IMR-90 (cell line): ENCODE measurements around the gene CD44. TPM values are rescaled to one million over a fixed set of nuclear protein-coding genes. Genes with fewer than 3 reads are reported as not detected.
A peak's percentile ranks its signal among the peaks of the same experiment; 100 is the strongest.

ENCODE experiments used
- ATAC-seq: fragments of 200-7000 bp; cut with Tn5 transposase; 2 replicates; pipeline ENCODE4 v1.9.1; 2020; ENCODE audit warnings: low read depth, mild to moderate bottlenecking, moderate library complexity
- BruUV-seq: library from RNA; stranded (reverse); fragments of 400-500 nt; replicated peaks from 2 replicates; lab custom pipeline; 2021; lab: Mats Ljungman, UMichigan
- CTCF ChIA-PET: fragments of 300-600 bp; formaldehyde crosslinking; extraction: SDS; loops from one replicate; lab custom pipeline; 2021; ENCODE audit warnings: antibody characterized with exemption; lab: Yijun Ruan, JAX
- POLR2A ChIA-PET: fragments of 300-600 bp; sonication (Branson Sonifier 250); formaldehyde crosslinking; loops from one replicate; lab custom pipeline; 2022; ENCODE audit warnings: antibody characterized with exemption; ENCODE audit not compliant: unreplicated experiment; lab: Charles Lee
- DNase-seq: peaks from one replicate; pipeline ENCODE4 v3.0.0; 2013
- H2AFZ ChIP-seq: replicated peaks from 2 replicates; pipeline ENCODE3; 2013; ENCODE audit warnings: low read length, mild to moderate bottlenecking; ENCODE audit not compliant: poor library complexity
- H2AK5ac ChIP-seq: 2 replicates; pipeline ENCODE4 v1.6.1; 2013; ENCODE audit warnings: low read depth, low read length, inconsistent platforms
- H2AK9ac ChIP-seq: replicated peaks from 2 replicates; pipeline ENCODE3; 2013; ENCODE audit warnings: mild to moderate bottlenecking, low read depth, low read length, moderate library complexity; ENCODE audit not compliant: poor library complexity
- H2BK120ac ChIP-seq: 2 replicates; pipeline ENCODE4 v1.6.1; 2013; ENCODE audit warnings: low read depth, low read length, inconsistent platforms
- H2BK15ac ChIP-seq: 3 replicates; pipeline ENCODE4 v1.6.1; 2013; ENCODE audit warnings: low read depth, low read length, inconsistent platforms
- H2BK20ac ChIP-seq: 2 replicates; pipeline ENCODE4 v1.6.1; 2013; ENCODE audit warnings: low read depth, mild to moderate bottlenecking, inconsistent platforms, low read length, moderate library complexity
- H2BK5ac ChIP-seq: 2 replicates; pipeline ENCODE4 v1.6.1; 2013; ENCODE audit warnings: mild to moderate bottlenecking, low read depth, low read length, inconsistent platforms; ENCODE audit not compliant: poor library complexity, severe bottlenecking
- H3K14ac ChIP-seq: replicated peaks from 2 replicates; pipeline ENCODE4 v1.6.1; 2013; ENCODE audit warnings: low read depth, low read length, inconsistent platforms
- H3K18ac ChIP-seq: 2 replicates; pipeline ENCODE4 v1.6.1; 2013; ENCODE audit warnings: low read depth, low read length, control low read depth
- H3K23ac ChIP-seq: 2 replicates; pipeline ENCODE4 v1.6.1; 2013; ENCODE audit warnings: low read depth, low read length, inconsistent platforms
- H3K27ac ChIP-seq: 2 replicates; pipeline ENCODE4 v1.5.1; 2013; ENCODE audit warnings: mild to moderate bottlenecking, control low read depth, low read length; ENCODE audit not compliant: insufficient read depth
- H3K27me3 ChIP-seq: 2 replicates; pipeline ENCODE4 v1.6.1; 2013; ENCODE audit warnings: low read length; ENCODE audit not compliant: control insufficient read depth, insufficient read depth
- H3K36me3 ChIP-seq: 2 replicates; pipeline ENCODE4 v1.6.1; 2013; ENCODE audit warnings: low read length, mixed read lengths; ENCODE audit not compliant: control insufficient read depth, insufficient read depth
- H3K4ac ChIP-seq: 2 replicates; pipeline ENCODE4 v1.6.1; 2013; ENCODE audit warnings: low read depth, low read length, inconsistent platforms
- H3K4me1 ChIP-seq: 2 replicates; pipeline ENCODE4 v1.6.1; 2013; ENCODE audit warnings: low read length, mixed read lengths; ENCODE audit not compliant: control insufficient read depth, insufficient read depth
- H3K4me2 ChIP-seq: 2 replicates; pipeline ENCODE4 v1.6.1; 2013; ENCODE audit warnings: low read depth, mild to moderate bottlenecking, control low read depth, low read length, moderate library complexity
- H3K4me3 ChIP-seq: 2 replicates; pipeline ENCODE4 v1.5.1; 2013; ENCODE audit warnings: low read depth, mild to moderate bottlenecking, control low read depth, low read length, moderate library complexity; ENCODE audit not compliant: insufficient read depth
- H3K56ac ChIP-seq: 2 replicates; pipeline ENCODE4 v1.6.1; 2013; ENCODE audit warnings: low read length, inconsistent platforms; ENCODE audit not compliant: insufficient read depth; ENCODE audit errors: extremely low read depth
- H3K79me1 ChIP-seq, 2 experiments: 2 replicates each; pipeline ENCODE4 v1.6.1; 2013; ENCODE audit warnings: low read length in 2 of 2, inconsistent platforms in 1 of 2, low read depth in 1 of 2
- H3K9ac ChIP-seq: 2 replicates; pipeline ENCODE4 v1.6.1; 2013; ENCODE audit warnings: low read depth, low read length, control low read depth
- H3K9me1 ChIP-seq: 2 replicates; pipeline ENCODE4 v1.6.1; 2013; ENCODE audit warnings: low read length, inconsistent platforms; ENCODE audit not compliant: insufficient read depth
- H3K9me3 ChIP-seq: 2 replicates; pipeline ENCODE4 v1.6.1; 2013; ENCODE audit warnings: low read length; ENCODE audit not compliant: control insufficient read depth, insufficient read depth
- H4K20me1 ChIP-seq: 2 replicates; pipeline ENCODE4 v1.6.1; 2013; ENCODE audit warnings: low read length, inconsistent platforms; ENCODE audit not compliant: insufficient read depth
- H4K5ac ChIP-seq: 2 replicates; pipeline ENCODE4 v1.6.1; 2013; ENCODE audit warnings: mild to moderate bottlenecking, low read depth, low read length, control low read depth
- H4K8ac ChIP-seq, 2 experiments: 2 replicates each; pipeline ENCODE4 v1.6.1; 2013; ENCODE audit warnings: low read depth in 2 of 2, low read length in 2 of 2, control low read depth in 1 of 2, inconsistent platforms in 1 of 2
- H4K91ac ChIP-seq: 2 replicates; pipeline ENCODE4 v1.6.1; 2013; ENCODE audit warnings: low read depth, low read length, inconsistent platforms; ENCODE audit not compliant: insufficient read depth
- BHLHE40 ChIP-seq: fragments of 150-350 bp; IDR thresholded peaks from 2 replicates; pipeline ENCODE4 v1.6.1; 2016; ENCODE audit warnings: mild to moderate bottlenecking, low read depth, low read length
- CHD1 ChIP-seq: IDR thresholded peaks from 2 replicates; pipeline ENCODE4 v1.6.1; 2012; ENCODE audit warnings: low read depth, low read length, improper control_type of control experiment
- CTCF ChIP-seq: conservative IDR thresholded peaks from 2 replicates; pipeline ENCODE4 v1.5.1; 2012; ENCODE audit warnings: mild to moderate bottlenecking, low read depth, low read length, improper control_type of control experiment
- ELK1 ChIP-seq: fragments of 150-350 bp; IDR thresholded peaks from 2 replicates; pipeline ENCODE4 v1.6.1; 2016; ENCODE audit warnings: low read depth, mild to moderate bottlenecking, low read length, moderate library complexity, borderline replicate concordance
- FOS ChIP-seq: fragments of 150-350 bp; IDR thresholded peaks from 2 replicates; pipeline ENCODE4 v1.6.1; 2016; ENCODE audit warnings: low read depth, low read length
- MAZ ChIP-seq: IDR thresholded peaks from 2 replicates; pipeline ENCODE4 v1.6.1; 2012; ENCODE audit warnings: low read depth, mild to moderate bottlenecking, low read length, improper control_type of control experiment, moderate library complexity, borderline replicate concordance
- MXI1 ChIP-seq: IDR thresholded peaks from 2 replicates; pipeline ENCODE4 v1.6.1; 2012; ENCODE audit warnings: low read depth, mild to moderate bottlenecking, low read length, moderate library complexity, borderline replicate concordance
- NFE2L2 ChIP-seq: fragments of 150-350 bp; IDR thresholded peaks from 2 replicates; pipeline ENCODE4 v1.6.1; 2016; ENCODE audit warnings: low read depth, mild to moderate bottlenecking, low read length
- POLR2A ChIP-seq: IDR thresholded peaks from 2 replicates; pipeline ENCODE4 v1.6.1; 2012; ENCODE audit warnings: mild to moderate bottlenecking, low read depth, low read length
- RAD21 ChIP-seq: IDR thresholded peaks from 2 replicates; pipeline ENCODE4 v1.6.1; 2012; ENCODE audit warnings: low read length, improper control_type of control experiment
- RFX5 ChIP-seq: IDR thresholded peaks from 2 replicates; pipeline ENCODE4 v1.8.0; 2012; ENCODE audit warnings: low read depth, mild to moderate bottlenecking, low read length, moderate library complexity
- SMC3 ChIP-seq: fragments of 150-350 bp; IDR thresholded peaks from 2 replicates; pipeline ENCODE4 v1.6.1; 2016; ENCODE audit warnings: low read depth, mild to moderate bottlenecking, antibody characterized with exemption, low read length, moderate library complexity
- USF2 ChIP-seq: fragments of 150-350 bp; IDR thresholded peaks from 2 replicates; pipeline ENCODE4 v1.6.1; 2017; ENCODE audit warnings: mild to moderate bottlenecking, antibody characterized with exemption, low read length, low read depth
- dilution Hi-C: fragments of 300-500 bp; cut with HindIII; formaldehyde crosslinking; loops from one replicate; pipeline ENCODE4 v1.14.3; 2018; ENCODE audit warnings: low sequenced_read_pairs; ENCODE audit not compliant: unreplicated experiment
- in situ Hi-C: fragments of 300-500 bp; cut with MboI; formaldehyde crosslinking; loops from 3 replicates; pipeline ENCODE4 v1.14.3; 2019; ENCODE audit warnings: low sequenced_read_pairs, inconsistent platforms, mixed read lengths
- intact Hi-C: fragments of 100-400 bp; cut with micrococcal nuclease; formaldehyde crosslinking; loops from 2 replicates; pipeline ENCODE4 v1.10.0; 2022
- polyA plus RNA-seq, 3 experiments: library from polyadenylated mRNA; depleted of rRNA; stranded (reverse); fragments of >200 nt; gene quantifications; 2 replicates each; pipeline ENCODE4 v1.2.3, GENCODE V29; 2012; ENCODE audit warnings: low replicate concordance in 1 of 3
- total RNA-seq: library from RNA; depleted of rRNA; stranded (reverse); fragments of >200 nt; gene quantifications from 2 replicates; pipeline ENCODE4 v1.2.3, GENCODE V29; 2012

CD44 gene
- total and polyA plus RNA-seq, 2 of the 4 experiments (the other 2 are of a cell fraction): 357 to 947 TPM

- Histone ChIP-seq H2BK5ac (no peak overlapping the region), H3K27ac (no peak overlapping the region), H2AK5ac (no peak overlapping the region), H3K14ac (no peak overlapping the region), H4K8ac (no peak overlapping the region), H3K18ac (no peak overlapping the region), H3K4me2 (no peak overlapping the region), H3K27me3 (no peaks in the 10 kb centered on the region), H3K9me1 (peaks cover 6% of the 10 kb centered on the region), H3K56ac (no peak overlapping the region), H3K4me3 (no peak overlapping the region), H2AK9ac (no peak overlapping the region), H4K20me1 (no peaks in the 10 kb centered on the region), H4K91ac (no peak overlapping the region), H4K5ac (no peak overlapping the region), H2BK15ac (0 out of 3 replicates have a peak overlapping the region, but pooled peaks have one; percentile 17), H3K23ac (no peak overlapping the region), H3K79me1 (no peaks in the 10 kb centered on the region; a peak in 1 of 4 replicates), H3K9ac (no peak overlapping the region), H2BK20ac (no peak overlapping the region), H2BK120ac (no peak overlapping the region), H3K36me3 (no peaks in the 10 kb centered on the region; the same call in 1 of the 2 replicates), H3K4ac (no peak overlapping the region), H3K9me3 (no peaks in the 10 kb centered on the region), H2AFZ (no peak overlapping the region), H3K4me1 (peaks cover 7% of the 10 kb centered on the region)
- no peak for DNase-seq
- no TSS peak for BruUV-seq
- in situ Hi-C loops (no loop called here), dilution Hi-C loops (no loop called here), intact Hi-C loops (no loop called here)
- ChIA-PET CTCF (no interaction called here), POLR2A (no interaction called here)
- ATAC-seq: no peak
- no peak for TF ChIP-seq MAZ
- TF ChIP-seq CHD1: no peak
- TF ChIP-seq RAD21: no peak
- TF ChIP-seq ELK1: no peak
- no peak for TF ChIP-seq RFX5
- no peak for TF ChIP-seq POLR2A
- TF ChIP-seq MXI1: no peak
- no peak for TF ChIP-seq BHLHE40
- no peak for TF ChIP-seq FOS
- no peak for TF ChIP-seq NFE2L2
- no peak for TF ChIP-seq CTCF
- TF ChIP-seq USF2: no peak
- no peak for TF ChIP-seq SMC3
Measured at GRCh38 chr11:35262735-35263134, 123.8 kb downstream of the CD44 start.
